Measurements from ENCODE around the gene PAXIP1. TPM values are rescaled to one million over a fixed set of nuclear protein-coding genes. Genes with fewer than 3 reads are reported as not detected.

PAXIP1 gene
- polyA plus RNA-seq, 10 donors, result 8.8 to 14.3 (median 11.6) TPM

Other genes with a start within 250 kb of the PAXIP1 start
- not detected for gene HTR5A, start 67.2 kb upstream of the PAXIP1 start, polyA plus RNA-seq (ENCODE audit: insufficient read length in 10 of 10)